HG03103 (cell line): Measurements from ENCODE around the gene IGSF21.

Source experiments
- ATAC-seq: cut with Tn5 transposase; IDR thresholded peaks from one replicate; pipeline ENCODE4 v1.9.1; 2021; ENCODE audit warnings: low read depth; ENCODE audit not compliant: unreplicated experiment

Gene IGSF21

DNA sequence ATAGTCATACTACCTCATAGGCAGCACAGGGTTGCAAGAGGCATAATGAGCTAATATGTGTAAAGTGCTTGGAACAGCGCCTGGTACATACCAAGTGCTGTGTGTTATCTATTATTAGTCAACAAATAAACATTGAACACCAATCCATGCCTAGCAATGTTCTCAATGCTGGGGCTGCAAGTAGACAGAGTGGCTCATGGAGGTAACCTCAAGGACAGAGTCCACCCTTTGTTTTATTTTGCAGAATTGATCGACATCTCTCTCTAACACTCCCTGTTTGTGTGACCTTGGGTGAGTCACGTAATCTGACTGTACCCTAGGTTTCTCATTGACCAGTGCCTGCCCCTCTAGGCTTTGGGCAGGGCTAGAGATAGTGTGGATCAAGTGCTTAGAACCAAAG, 209.2 kb downstream of the IGSF21 start:
- ATAC-seq = no peak

- no peak for ATAC-seq
These were observed 211.5 kb downstream of the IGSF21 start for GRCh38 chr1:18319099-18319498.

DNA sequence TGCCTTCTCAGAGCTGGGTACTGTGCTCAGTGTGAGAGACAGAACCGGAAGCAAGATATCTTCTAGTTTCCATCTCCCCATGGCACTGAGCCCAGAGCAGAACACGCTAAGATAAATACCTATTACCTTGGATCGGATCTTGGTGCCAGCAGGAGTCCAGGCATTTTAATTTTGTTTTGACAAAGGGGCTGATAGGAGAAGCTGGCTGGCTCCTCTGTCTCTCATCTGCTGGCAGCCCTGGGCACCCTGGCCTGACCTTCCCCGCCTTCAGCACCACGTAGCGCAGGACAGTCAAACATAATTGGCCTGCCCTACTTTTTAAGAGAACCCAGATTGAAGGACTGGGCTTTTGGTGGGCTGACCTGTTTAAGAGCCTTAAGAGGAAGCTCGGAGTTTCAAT, 212.5 kb downstream of the IGSF21 start:
- no peak for ATAC-seq

DNA sequence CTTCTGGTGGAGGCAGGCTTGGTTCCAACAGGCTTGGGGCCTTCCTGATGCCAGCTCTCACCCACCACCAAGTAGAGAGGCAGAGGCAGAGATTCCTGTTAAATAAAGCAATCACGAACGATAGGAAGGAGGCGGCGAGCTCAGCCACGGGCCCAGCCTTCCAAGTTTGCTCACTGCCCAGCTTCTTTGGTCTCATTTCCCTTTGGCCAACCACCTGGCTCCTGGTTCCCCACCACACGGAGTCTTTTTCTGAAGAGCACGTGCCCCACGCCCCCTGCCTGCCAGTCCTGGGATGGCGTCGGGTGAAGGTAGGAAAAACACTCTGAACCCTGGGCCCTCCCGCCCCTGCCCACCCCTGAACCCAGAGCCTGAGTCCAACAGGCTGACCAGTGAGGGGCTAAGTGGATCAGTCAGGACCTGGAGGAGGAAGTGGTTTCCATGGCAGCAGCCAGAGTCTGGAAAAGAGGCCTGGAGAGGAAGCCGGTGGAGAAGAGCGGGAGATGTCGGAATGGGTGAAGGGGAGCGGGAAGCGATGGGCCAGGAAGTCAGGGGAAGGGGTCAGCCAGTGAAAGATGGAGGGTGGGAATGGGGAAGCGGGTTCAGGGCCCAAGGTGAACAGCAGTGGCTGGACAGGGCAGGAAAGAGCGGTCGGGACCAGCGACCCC, 214.9 kb downstream of the IGSF21 start:
- ATAC-seq = no peak

GRCh38 chr1:18323259-18323658, 215.7 kb downstream of the IGSF21 start:
- ATAC-seq = no peak

GRCh38 chr1:18324246-18324645, 216.6 kb downstream of the IGSF21 start:
- no peak for ATAC-seq

GRCh38 chr1:18325136-18325535, 217.5 kb downstream of the IGSF21 start:
- ATAC-seq = no peak

DNA sequence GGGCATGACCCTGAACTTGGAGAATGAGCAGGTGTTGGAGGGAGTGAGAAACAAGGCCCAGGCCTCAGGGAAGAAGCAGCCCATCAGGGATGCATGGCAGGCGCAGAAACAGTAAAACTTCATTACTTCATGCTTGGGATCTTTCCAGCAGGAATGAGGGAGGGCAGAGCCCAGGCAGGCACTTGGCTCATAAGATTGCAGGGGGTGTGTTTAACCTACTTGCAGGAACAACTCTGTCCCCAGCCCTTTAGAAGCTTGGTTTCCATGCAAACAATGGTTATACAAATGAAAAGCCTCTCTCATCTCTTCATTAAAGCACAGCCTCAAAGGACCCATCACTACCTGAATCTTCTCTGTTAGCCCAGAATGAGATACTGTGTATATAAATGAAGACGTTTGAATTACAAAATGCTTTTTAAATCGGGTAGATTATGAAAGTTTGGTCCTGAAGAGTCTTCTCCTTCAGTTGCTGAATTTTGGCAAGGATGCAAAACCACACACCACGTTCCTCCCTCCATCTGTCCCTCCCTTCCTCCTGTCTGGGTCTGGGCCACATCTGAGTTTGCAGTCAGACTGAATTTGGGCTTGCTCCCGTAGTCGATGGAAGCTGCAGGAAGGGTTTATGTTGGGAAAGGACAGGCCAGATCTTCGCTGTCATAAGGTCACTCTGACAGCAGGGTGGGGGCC, 218.8 kb downstream of the IGSF21 start:
- no peak for ATAC-seq

DNA sequence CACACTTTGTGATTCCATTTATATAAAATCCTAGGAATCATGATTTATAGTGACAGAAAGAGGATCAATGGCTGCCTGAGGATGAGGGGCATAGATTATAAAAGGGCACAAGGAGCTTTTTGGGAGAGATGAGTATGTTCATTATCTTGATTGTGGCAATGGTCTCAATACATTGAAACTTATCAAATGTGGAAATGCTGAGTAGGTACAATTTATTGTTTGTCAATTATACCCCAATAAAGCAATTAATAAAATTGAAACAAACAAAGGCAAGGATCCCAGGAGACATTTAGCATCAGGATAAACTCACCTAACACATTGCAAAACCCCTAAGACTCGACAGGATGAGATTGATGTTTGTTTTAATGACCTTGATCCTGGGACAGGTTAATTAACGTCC, 220.1 kb downstream of the IGSF21 start:
- ATAC-seq = no peak

- ATAC-seq = no peak
These were observed 221.2 kb downstream of the IGSF21 start for GRCh38 chr1:18328803-18329202.

DNA sequence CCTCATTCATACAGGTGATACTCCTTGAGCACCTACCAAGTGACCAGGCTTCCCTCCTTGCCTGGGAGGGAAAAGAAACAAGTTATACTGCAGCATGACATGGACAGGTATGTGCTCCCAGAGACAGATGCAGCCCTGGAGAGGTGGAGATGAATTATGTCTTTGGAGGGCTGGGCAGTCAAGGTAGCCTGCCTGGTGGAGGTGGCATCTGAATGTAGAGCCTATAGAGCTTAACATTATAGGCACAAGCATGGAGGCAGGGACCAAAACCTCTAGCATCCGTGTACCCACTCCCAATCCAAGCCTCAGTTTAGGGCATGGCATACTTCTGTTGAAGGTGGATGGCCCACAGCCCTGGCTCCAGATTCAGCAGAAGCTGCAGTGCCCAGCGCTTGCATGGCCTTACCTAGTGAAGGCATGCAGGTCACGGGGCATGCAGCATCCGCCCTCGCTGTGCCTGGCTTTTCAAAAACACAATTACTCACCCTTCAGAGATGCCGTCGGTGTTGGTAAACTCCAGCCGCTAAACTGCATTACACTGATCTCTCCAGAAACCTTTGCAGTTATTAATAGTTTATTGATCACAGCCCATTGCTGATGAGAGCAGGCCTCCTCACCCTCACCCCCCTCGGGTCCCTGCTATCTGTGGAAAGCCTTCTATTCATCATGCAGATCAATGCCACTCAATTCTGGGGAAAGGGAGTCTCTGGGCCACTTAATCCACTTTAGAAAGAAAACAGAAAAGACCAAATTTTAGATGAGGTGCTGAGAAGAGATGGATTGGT, 222.1 kb downstream of the IGSF21 start:
- no peak for ATAC-seq

GRCh38 chr1:18332576-18332975, 225.0 kb downstream of the IGSF21 start:
- ATAC-seq = no peak

GRCh38 chr1:18333220-18333619, 225.6 kb downstream of the IGSF21 start:
- ATAC-seq = no peak

- no peak for ATAC-seq
These were observed 229.2 kb downstream of the IGSF21 start for GRCh38 chr1:18336801-18337200.

DNA sequence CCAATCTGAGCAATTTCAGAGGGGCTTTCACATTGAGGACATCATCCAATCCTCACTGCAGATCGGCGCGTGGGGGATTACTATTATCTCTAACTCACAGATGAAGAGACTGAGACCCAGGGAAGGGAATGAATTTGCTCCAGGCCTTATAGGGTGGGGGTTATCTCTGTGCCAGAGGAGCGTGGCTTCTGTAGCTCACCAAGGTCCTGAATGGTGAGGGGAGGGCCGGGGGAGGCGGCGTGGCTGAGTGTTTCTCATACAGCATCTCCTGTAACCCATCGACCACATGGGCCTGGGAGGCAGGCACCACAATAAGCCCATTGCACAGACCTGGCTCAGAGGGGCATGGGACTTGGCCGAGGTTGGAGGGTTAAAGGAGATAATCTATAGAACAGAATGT, 230.2 kb downstream of the IGSF21 start:
- ATAC-seq = no peak

GRCh38 chr1:18339161-18339560, 231.6 kb downstream of the IGSF21 start:
- ATAC-seq = no peak

DNA sequence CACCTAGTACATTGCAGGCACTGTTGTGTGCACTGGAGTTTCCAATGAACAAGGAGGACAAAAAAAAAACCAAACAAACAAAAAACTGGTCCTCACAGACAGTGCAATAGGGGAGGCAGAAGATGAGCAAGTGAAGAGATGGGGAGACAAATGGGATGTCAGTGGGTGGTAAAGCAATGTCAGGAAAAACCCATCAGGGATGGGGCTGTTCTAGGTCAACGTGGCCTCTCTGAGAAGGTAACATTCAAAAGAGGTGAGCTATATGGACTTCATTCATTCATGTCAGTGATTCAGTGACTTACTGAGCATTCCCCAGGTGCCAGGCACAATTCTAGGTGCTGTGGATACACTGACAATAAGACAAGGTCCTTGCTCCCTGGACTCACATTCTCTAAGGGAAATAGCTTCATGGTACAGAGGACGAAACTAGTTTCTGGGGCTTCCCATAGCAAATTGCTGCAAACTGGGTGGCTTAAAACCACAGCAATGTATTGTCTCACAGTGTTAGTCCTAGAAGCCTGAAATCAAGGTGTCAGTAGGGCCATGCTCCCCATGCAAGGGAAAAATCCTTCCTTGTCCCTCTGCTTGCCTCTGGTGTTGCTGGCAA, 232.7 kb downstream of the IGSF21 start:
- ATAC-seq = no peak

DNA sequence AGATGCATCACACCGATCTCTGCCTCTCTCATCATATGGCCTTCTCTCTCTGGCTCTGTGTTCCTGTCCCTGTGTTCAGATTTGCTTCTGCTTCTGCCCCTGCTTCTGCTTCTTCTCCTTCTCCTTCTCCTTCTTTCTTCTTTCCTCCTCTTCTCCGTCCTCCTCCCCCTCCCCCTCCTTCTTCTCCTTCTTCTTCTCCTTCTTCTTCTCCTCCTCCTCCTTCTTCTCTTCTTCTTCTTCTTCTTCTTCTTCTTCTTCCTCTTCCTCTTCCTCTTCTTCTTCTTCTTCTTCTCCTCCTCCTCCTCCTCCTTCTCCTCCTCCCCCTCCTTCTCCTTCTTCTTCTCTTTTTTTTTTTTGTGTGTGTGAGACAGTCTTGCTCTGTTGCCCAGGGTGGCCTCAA, 233.2 kb downstream of the IGSF21 start:
- no peak for ATAC-seq

DNA sequence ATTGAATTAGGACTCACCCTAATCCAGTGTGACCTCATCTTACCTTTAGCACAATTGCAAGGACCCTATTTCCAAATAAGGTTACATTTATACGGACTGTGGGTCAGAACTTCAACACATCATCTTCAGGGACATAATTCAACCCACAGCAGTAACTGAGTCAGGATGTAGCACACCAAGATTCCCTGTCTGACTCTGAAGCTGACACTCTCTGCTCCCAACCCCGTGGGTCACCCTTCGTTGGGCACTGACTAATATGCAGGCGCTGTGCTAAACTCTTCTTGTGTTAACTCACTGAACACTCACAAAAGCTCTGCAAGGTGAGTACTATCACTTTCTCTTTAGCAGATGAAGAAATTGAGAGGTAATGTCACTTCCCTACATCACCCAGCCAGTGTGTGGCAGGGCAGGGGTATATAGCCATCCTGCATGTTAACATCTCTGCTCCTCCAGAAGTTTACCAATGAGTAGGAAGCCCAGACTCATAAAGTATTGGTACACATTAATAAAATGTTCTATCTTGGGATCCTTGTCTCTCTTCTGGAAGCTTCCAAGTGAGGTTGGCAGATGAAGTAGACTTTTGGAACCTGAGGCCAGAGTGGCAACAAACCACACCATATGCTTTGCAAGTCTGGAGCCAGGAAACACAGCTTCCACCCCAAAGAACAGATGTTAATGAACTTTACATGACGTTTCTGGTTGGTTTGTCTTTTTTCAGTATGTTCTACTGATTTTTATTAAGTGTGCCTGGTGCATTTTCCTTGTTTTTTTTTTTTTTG, 233.9 kb downstream of the IGSF21 start:
- no peak for ATAC-seq

DNA sequence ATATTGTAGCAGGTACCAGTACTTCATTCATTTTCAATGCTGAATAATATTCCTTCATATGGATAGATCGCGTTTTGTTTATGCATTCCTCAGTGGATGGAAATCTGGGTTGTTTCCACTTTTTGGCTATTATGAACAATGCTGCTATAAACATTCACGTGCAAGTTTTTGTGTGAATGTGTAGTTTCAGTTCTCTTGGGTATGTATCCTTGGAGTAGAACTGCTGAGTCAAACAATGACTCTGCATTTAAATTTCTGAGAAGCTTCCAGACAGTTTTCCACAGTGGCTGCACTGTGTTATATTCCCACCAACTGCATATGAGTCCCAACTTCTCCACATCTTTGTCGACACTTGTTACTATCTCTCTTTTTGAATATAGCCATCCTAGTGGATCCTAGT, 235.1 kb downstream of the IGSF21 start:
- no peak for ATAC-seq

GRCh38 chr1:18343581-18343980, 236.0 kb downstream of the IGSF21 start:
- ATAC-seq = no peak
